GM12891 (cell line): ENCODE measurements around the gene KAT2B.

Source experiments
- DNase-seq: peaks from one replicate; pipeline ENCODE4 v3.0.0; 2011; ENCODE audit warnings: low spot score; ENCODE audit not compliant: insufficient read length
- FAIRE-seq: peaks from 2 replicates; lab custom pipeline; 2011; peaks lifted over from hg19 to GRCh38; lab: Jason Lieb, UNC
- PAX5 ChIP-seq: IDR thresholded peaks from 2 replicates; pipeline ENCODE4 v1.6.1; 2011; ENCODE audit warnings: low read length, moderate library complexity, mild to moderate bottlenecking; ENCODE audit not compliant: insufficient read depth, severe bottlenecking
- POLR2A ChIP-seq: IDR thresholded peaks from 2 replicates; pipeline ENCODE4 v1.6.1; 2011; ENCODE audit warnings: low read depth, low read length, control low read depth
- POLR2AphosphoS5 ChIP-seq: IDR thresholded peaks from 2 replicates; pipeline ENCODE4 v1.6.1; 2011; ENCODE audit warnings: low read depth, low read length, control low read depth
- POU2F2 ChIP-seq: IDR thresholded peaks from 2 replicates; pipeline ENCODE4 v1.6.1; 2011; ENCODE audit warnings: low read depth, mild to moderate bottlenecking, control low read depth, low read length, moderate library complexity
- SPI1 ChIP-seq: IDR thresholded peaks from 2 replicates; pipeline ENCODE4 v1.6.1; 2011; ENCODE audit warnings: low read depth, low read length, control low read depth
- TAF1 ChIP-seq: IDR thresholded peaks from 2 replicates; pipeline ENCODE4 v1.6.1; 2011; ENCODE audit warnings: low read depth, low read length, control low read depth

The KAT2B gene

DNA sequence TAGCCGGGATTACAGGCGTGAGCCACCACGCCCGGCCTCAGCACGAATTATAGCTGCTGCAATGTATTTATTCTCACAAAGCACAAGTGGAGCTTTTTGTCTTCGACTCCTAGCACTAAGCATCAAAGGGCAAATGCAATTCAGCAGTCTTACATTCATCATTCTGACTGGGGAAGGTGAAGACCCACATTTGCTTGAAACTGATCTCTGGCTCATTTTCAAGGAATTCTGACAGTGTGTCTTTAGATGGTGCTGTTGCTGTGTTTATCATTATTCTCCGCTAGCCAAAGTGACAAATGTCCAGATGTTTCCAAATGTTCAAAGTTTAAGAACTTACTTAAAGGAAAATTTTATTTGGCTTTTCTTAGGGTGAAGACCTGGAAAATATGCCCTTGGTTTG, 89.9 kb downstream of the KAT2B start:
- DNase-seq (no peak), FAIRE-seq (no peak)
- no peak for TF ChIP-seq POLR2AphosphoS5
- no peak for TF ChIP-seq POU2F2
- TF ChIP-seq TAF1, result no peak
- TF ChIP-seq PAX5, result no peak
- no peak for TF ChIP-seq POLR2A
- no peak for TF ChIP-seq SPI1

DNA sequence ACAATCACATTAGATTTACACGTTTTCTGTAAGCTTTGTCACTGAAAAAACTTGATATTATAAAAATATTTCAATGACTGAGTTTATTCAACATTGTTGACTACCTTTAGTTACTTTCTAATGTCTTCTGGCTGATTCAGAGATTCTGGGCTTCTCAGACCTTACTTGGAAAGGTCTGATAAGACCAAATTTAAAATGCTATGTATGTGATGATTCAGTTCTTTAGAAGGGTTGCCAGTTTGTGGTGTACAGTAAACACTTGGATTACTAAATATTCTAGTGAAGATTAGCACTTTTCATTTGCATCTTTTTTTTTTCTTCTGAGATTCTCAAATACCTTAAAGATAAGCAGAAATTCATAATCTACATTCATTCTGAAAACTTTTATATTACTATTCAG, 96.0 kb downstream of the KAT2B start:
- DNase-seq (no peak), FAIRE-seq (no peak)
- no peak for TF ChIP-seq POLR2AphosphoS5
- no peak for TF ChIP-seq POLR2A
- no peak for TF ChIP-seq SPI1
- TF ChIP-seq POU2F2, result no peak
- TF ChIP-seq TAF1, result no peak
- TF ChIP-seq PAX5, result no peak

- FAIRE-seq, result no peak
- no peak for TF ChIP-seq POU2F2
- DNase-seq, result no peak
Measured at GRCh38 chr3:20137647-20138046, 97.4 kb downstream of the KAT2B start.

GRCh38 chr3:20140881-20141280, 100.6 kb downstream of the KAT2B start:
- TF ChIP-seq POU2F2 (no peak), TAF1 (no peak), SPI1 (peak; percentile 62), POLR2A (no peak), POLR2AphosphoS5 (no peak)
- FAIRE-seq (no peak), DNase-seq (no peak)

DNA sequence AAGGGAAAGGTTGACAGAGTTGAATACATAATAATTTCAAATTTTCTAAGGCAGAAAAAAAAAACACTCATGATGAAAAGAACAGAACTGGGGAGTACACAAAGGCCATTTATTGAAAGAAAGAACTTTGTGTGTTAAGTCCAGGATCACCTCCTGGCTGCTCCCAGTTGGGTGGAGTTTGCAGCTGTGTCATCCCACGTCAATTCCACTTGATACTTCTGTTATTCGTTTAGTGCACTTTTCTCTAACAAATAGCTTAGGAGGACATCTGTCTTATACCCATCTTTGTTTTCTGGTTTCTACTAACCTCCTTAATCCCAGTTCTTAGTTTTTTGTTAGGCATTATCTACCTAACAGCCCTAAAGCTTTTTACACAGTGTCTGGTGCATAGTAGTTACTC, 101.1 kb downstream of the KAT2B start:
- no peak for TF ChIP-seq POLR2A
- TF ChIP-seq SPI1, result no peak
- no peak for TF ChIP-seq POU2F2
- no peak for TF ChIP-seq PAX5
- TF ChIP-seq POLR2AphosphoS5, result no peak
- TF ChIP-seq TAF1, result no peak
- DNase-seq, result no peak
- FAIRE-seq, result no peak

DNA sequence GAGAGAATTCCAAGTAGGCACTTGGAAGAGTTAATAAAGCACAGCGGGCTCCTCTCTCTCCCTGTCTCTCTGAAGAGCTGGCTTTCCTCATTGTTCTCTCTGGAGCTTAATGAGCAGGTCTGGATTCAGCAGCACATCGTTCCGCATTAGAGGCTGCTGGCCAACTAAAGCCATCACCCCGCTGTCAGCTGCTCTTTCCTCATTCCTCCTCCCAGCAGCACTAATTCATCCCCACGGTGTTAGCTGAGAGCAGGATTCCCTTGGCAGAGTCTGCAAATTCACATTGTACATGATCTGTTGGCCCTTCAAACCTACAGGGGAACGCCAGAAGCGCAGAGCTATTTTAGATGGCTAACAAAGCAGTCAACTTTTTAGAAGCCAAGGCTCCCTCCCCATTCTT, 101.6 kb downstream of the KAT2B start:
- no peak for DNase-seq
- TF ChIP-seq PAX5, result no peak
- TF ChIP-seq POU2F2, result no peak
- TF ChIP-seq SPI1, result no peak
- TF ChIP-seq POLR2A, result no peak
- TF ChIP-seq POLR2AphosphoS5, result no peak
- no peak for TF ChIP-seq TAF1
- FAIRE-seq, result no peak

- TF ChIP-seq SPI1 (no peak), POLR2AphosphoS5 (no peak), PAX5 (no peak), POLR2A (no peak)
- FAIRE-seq (no peak), DNase-seq (no peak)
Measured at GRCh38 chr3:20142517-20142916, 102.3 kb downstream of the KAT2B start.

GRCh38 chr3:20143519-20143918, 103.3 kb downstream of the KAT2B start:
- FAIRE-seq, result no peak
- DNase-seq, result no peak
- TF ChIP-seq PAX5 (no peak), POLR2AphosphoS5 (no peak), TAF1 (no peak), SPI1 (no peak), POU2F2 (no peak), POLR2A (no peak)

DNA sequence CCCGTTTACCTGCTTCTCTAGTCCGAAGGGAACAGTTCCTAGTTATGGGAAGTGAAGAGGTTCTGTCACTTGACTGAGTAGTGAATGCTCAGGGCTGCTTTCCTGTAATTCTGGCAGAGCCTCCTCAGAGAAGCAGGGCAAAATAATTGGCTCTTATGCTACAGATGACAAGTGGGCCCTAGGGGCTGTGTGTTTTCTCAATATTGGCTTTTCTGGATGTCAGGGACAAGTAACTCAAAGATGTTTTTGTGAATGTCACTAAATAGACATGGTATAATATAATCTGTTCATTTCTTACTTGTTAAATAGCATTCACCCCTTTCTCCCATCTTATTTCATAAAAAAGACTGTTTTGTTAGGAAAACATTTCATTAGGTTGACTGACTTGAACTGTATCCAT, 105.6 kb downstream of the KAT2B start:
- TF ChIP-seq POLR2A (no peak), POU2F2 (no peak)
- DNase-seq (no peak), FAIRE-seq (no peak)

DNA sequence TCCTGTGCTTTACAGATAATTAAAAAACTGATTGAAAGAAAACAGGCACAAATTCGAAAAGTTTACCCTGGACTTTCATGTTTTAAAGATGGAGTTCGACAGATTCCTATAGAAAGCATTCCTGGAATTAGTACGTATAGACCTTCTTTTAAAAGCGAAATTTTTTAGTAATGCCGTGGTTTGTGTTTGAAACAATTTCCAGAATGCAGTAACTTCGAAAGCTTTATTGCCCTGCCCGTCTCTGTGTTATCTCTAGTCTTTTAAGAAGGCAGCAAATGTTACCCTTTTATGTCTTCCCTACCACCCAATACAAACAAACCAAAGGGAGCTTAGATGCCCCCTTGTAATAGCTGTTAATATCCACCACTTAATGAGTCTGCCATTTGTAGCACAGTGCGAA, 106.1 kb downstream of the KAT2B start:
- DNase-seq (no peak), FAIRE-seq (no peak)
- TF ChIP-seq TAF1 (no peak), POLR2AphosphoS5 (no peak)

DNA sequence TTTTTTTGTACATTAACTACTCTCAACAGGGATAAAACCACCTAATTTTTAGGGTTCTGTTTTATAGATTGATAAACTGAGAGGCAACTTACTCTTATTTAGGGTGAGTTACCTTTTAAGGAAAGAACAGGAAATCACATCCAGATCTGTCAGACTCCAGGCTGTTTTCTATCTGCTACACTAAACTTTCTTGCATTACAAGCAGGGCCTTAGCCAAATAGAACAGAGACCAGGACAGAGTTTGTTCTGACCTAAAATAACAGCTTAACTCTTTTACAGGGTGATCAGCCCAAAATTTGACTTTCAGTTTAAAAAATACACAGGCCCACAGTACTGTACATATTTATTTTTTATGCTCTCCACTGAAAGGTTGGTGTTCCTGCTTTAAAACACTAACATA, 107.1 kb downstream of the KAT2B start:
- DNase-seq (no peak), FAIRE-seq (no peak)
- TF ChIP-seq POU2F2 (no peak), SPI1 (no peak), POLR2A (no peak), PAX5 (no peak), POLR2AphosphoS5 (no peak), TAF1 (no peak)
